ENCODE data around the gene CRAT.

Gene CRAT

GRCh38 chr9:129105857-129106694, 4.5 kb downstream of the CRAT start:
- no peak for TF ChIP-seq MAX (IDR thresholded peaks at IDR 0.05)
- TF ChIP-seq RAD21 (IDR thresholded peaks at IDR 0.05; ENCODE audit: low read depth) = no peak
- no peak for TF ChIP-seq NFIC (IDR thresholded peaks at IDR 0.05)
- TF ChIP-seq CEBPB (IDR thresholded peaks at IDR 0.05) = no peak
- no peak for TF ChIP-seq CREB1 (IDR thresholded peaks at IDR 0.05; ENCODE audit: low read depth)
- TF ChIP-seq ZBTB7A (IDR thresholded peaks at IDR 0.05; ENCODE audit: low read depth) = no peak
- TF ChIP-seq REST (IDR thresholded peaks at IDR 0.05; ENCODE audit: low read depth) = no peak

GRCh38 chr9:129104051-129104450, 6.5 kb downstream of the CRAT start:
- TF ChIP-seq USF1 (IDR thresholded peaks at IDR 0.05) (no peak), TAF1 (IDR thresholded peaks at IDR 0.05; ENCODE audit: low read depth) (no peak), CEBPB (IDR thresholded peaks at IDR 0.05) (no peak), CREB1 (IDR thresholded peaks at IDR 0.05; ENCODE audit: low read depth) (no peak), RAD21 (IDR thresholded peaks at IDR 0.05; ENCODE audit: low read depth) (no peak), YY1 (IDR thresholded peaks at IDR 0.05; ENCODE audit: low read depth) (no peak), TCF12 (IDR thresholded peaks at IDR 0.05; ENCODE audit: low read depth) (no peak)

- TF ChIP-seq CREB1 (IDR thresholded peaks at IDR 0.05; ENCODE audit: low read depth) (no peak), TCF12 (IDR thresholded peaks at IDR 0.05; ENCODE audit: low read depth) (no peak), NFIC (IDR thresholded peaks at IDR 0.05) (no peak), YY1 (IDR thresholded peaks at IDR 0.05; ENCODE audit: low read depth) (no peak), EP300 (IDR thresholded peaks at IDR 0.05; ENCODE audit: borderline replicate concordance) (no peak), MAX (IDR thresholded peaks at IDR 0.05) (no peak), TAF1 (IDR thresholded peaks at IDR 0.05; ENCODE audit: low read depth) (no peak), TEAD4 (IDR thresholded peaks at IDR 0.05) (no peak), FOXM1 (IDR thresholded peaks at IDR 0.05; ENCODE audit: borderline replicate concordance, low read depth) (no peak)
Measured at GRCh38 chr9:129103595-129103965, 7.0 kb downstream of the CRAT start.

- no peak for TF ChIP-seq FOXM1 (IDR thresholded peaks at IDR 0.05; ENCODE audit: borderline replicate concordance, low read depth)
Measured at GRCh38 chr9:129102791-129103594, 7.6 kb downstream of the CRAT start.

- TF ChIP-seq EP300 (IDR thresholded peaks at IDR 0.05; ENCODE audit: borderline replicate concordance) = no peak
- TF ChIP-seq USF1 (IDR thresholded peaks at IDR 0.05) = no peak
- no peak for TF ChIP-seq MAX (IDR thresholded peaks at IDR 0.05)
- no peak for TF ChIP-seq YY1 (IDR thresholded peaks at IDR 0.05; ENCODE audit: low read depth)
- TF ChIP-seq EGR1 (IDR thresholded peaks at IDR 0.05) = no peak
- no peak for TF ChIP-seq TEAD4 (IDR thresholded peaks at IDR 0.05)
- no peak for TF ChIP-seq CREB1 (IDR thresholded peaks at IDR 0.05; ENCODE audit: low read depth)
- TF ChIP-seq RAD21 (IDR thresholded peaks at IDR 0.05; ENCODE audit: low read depth) = no peak
Measured at GRCh38 chr9:129102095-129102525, 8.5 kb downstream of the CRAT start.

- no peak for TF ChIP-seq YY1 (IDR thresholded peaks at IDR 0.05; ENCODE audit: low read depth)
- TF ChIP-seq USF1 (IDR thresholded peaks at IDR 0.05) = no peak
- TF ChIP-seq REST (IDR thresholded peaks at IDR 0.05; ENCODE audit: low read depth) = no peak
- TF ChIP-seq EGR1 (IDR thresholded peaks at IDR 0.05) = no peak
- no peak for TF ChIP-seq CEBPB (IDR thresholded peaks at IDR 0.05)
- no peak for TF ChIP-seq MAX (IDR thresholded peaks at IDR 0.05)
- no peak for TF ChIP-seq ZBTB7A (IDR thresholded peaks at IDR 0.05; ENCODE audit: low read depth)
- TF ChIP-seq FOXM1 (IDR thresholded peaks at IDR 0.05; ENCODE audit: borderline replicate concordance, low read depth) = no peak
- TF ChIP-seq EP300 (IDR thresholded peaks at IDR 0.05; ENCODE audit: borderline replicate concordance) = no peak
- TF ChIP-seq NFIC (IDR thresholded peaks at IDR 0.05) = no peak
- no peak for TF ChIP-seq TCF12 (IDR thresholded peaks at IDR 0.05; ENCODE audit: low read depth)
- TF ChIP-seq CREB1 (IDR thresholded peaks at IDR 0.05; ENCODE audit: low read depth) = no peak
- no peak for TF ChIP-seq TEAD4 (IDR thresholded peaks at IDR 0.05)
- TF ChIP-seq RAD21 (IDR thresholded peaks at IDR 0.05; ENCODE audit: low read depth) = no peak
- no peak for TF ChIP-seq TAF1 (IDR thresholded peaks at IDR 0.05; ENCODE audit: low read depth)
Measured at GRCh38 chr9:129101279-129101678, 9.3 kb downstream of the CRAT start.

Data from Ishikawa (cell line).